Spleen (tissue), 11 donors: ENCODE results near the gene GNAT3. TPM values are rescaled to one million over a fixed set of nuclear protein-coding genes. Genes with fewer than 3 reads are reported as not detected.

Experiments used
- DNase-seq: peaks from one replicate; pipeline ENCODE4 v3.0.0-alpha.2; 2020
- H3K27ac ChIP-seq, 8 donors: fragments of 200-600 bp; sonication (generic) in 7 of 8; 1 replicate in 4 of 8; 2 replicates in 4 of 8; pipeline versions ENCODE4 v1.5.0 to v1.8.0; 2016 to 2021; ENCODE audit warnings: inconsistent platforms in 4 of 8, mild to moderate bottlenecking in 4 of 8, moderate library complexity in 1 of 8
- H3K27me3 ChIP-seq, 7 donors: fragments of 200-600 bp; sonication (generic) in 6 of 7; replicated peaks in 1 of 7; 1 replicate in 4 of 7; 2 replicates in 3 of 7; pipeline versions ENCODE4 v1.5.0 to v1.8.0; 2016 to 2021; ENCODE audit warnings: inconsistent platforms in 3 of 7, mild to moderate bottlenecking in 1 of 7
- H3K36me3 ChIP-seq, 6 donors: fragments of 200-600 bp; sonication (generic) in 5 of 6; 1 replicate in 4 of 6; 2 replicates in 2 of 6; pipeline versions ENCODE4 v1.5.0 to v1.8.0; 2016 to 2021; ENCODE audit warnings: inconsistent platforms in 2 of 6
- H3K4me1 ChIP-seq, 6 donors: fragments of 200-600 bp; sonication (generic) in 5 of 6; 1 replicate in 3 of 6; 2 replicates in 3 of 6; pipeline versions ENCODE4 v1.5.0 to v1.8.0; 2016 to 2021; ENCODE audit warnings: inconsistent platforms in 3 of 6
- H3K4me3 ChIP-seq, 8 donors: fragments of 200-600 bp; sonication (generic) in 7 of 8; 1 replicate in 4 of 8; 2 replicates in 4 of 8; pipeline versions ENCODE4 v1.5.0 to v1.8.0; 2016 to 2021; ENCODE audit warnings: inconsistent platforms in 4 of 8, mild to moderate bottlenecking in 4 of 8, moderate library complexity in 2 of 8
- H3K9me3 ChIP-seq, 8 donors: fragments of 200-600 bp; sonication (generic) in 7 of 8; 1 replicate in 4 of 8; 2 replicates in 4 of 8; pipeline versions ENCODE4 v1.5.0 to v1.8.0; 2016 to 2021; ENCODE audit warnings: inconsistent platforms in 4 of 8
- POLR2A ChIP-seq, 3 donors: fragments of 450-650 bp; IDR thresholded peaks; one replicate each; pipeline ENCODE4 v1.5.1; 2017; ENCODE audit warnings: antibody characterized with exemption in 3 of 3, mild to moderate bottlenecking in 1 of 3
- POLR2AphosphoS5 ChIP-seq, 3 donors: sonication (generic); formaldehyde crosslinking; IDR thresholded peaks; one replicate each; pipeline ENCODE4 v1.5.1; 2017; ENCODE audit warnings: antibody characterized with exemption in 3 of 3
- WGBS, 5 donors: extraction: QIAGEN DNeasy Blood & Tissue Kit in 3 of 5; methylation state at CpG; one replicate each; pipeline versions ENCODE4 v1.1.5 to v1.1.7; 2013 to 2018; 5-methylcytosine and 5-hydroxymethylcytosine counted together
- intact Hi-C: fragments of 100-400 bp; cut with DNase I; formaldehyde crosslinking; loops from one replicate; pipeline ENCODE4 v1.15.0; 2023; ENCODE audit warnings: low total_unique reads
- polyA plus RNA-seq, 3 donors: library from polyadenylated mRNA; stranded (reverse); fragments of 200-250 nt; gene quantifications; one replicate each; pipeline ENCODE4 v1.2.1, GENCODE V29; 2013
- total RNA-seq, 7 donors: library from RNA; depleted of rRNA in 3 of 7; stranded (reverse); fragments of >200 nt in 3 of 7; fragmentation: NEBNext Ultra II Directional in 4 of 7; extraction: Animal tissue kit (Norgen Biotek cat#: 25700) in 4 of 7; gene quantifications; one replicate each; pipeline versions ENCODE4 v1.1.0 to v1.2.1, GENCODE V29; 2016 to 2021
- TF ChIP-seq, protein P1 (sequence below), 11 experiments: fragments of 200-600 bp in 7 of 11; fragments of 450-650 bp in 4 of 11; sonication (generic) in 4 of 11; IDR thresholded peaks in 8 of 11; conservative IDR thresholded peaks in 3 of 11; 1 replicate in 7 of 11; 2 replicates in 4 of 11; pipeline versions ENCODE4 v1.4.0 to v1.8.0; 2016 to 2021; ENCODE audit warnings: antibody characterized with exemption in 11 of 11, inconsistent platforms in 4 of 11, mild to moderate bottlenecking in 1 of 11
- donor health status: healthy with polysubstance abuse.
- donor health status: DM: no; HTN: no; CAD: no; lungs with moderate emphysema.
- donor health status: DM: no; HTN: no; CAD: no.
- donor health status: Bipolar disorder and iron deficiency.
- donor health status: healthy.
- donor health status: DM: no; HTN: no; CAD: no.
- donor health status: DM: yes; HTN: yes; CAD: no.

The GNAT3 gene
- total and polyA plus RNA-seq, 10 donors: not detected

GRCh38 chr7:80417211-80417793 is 94.6 kb downstream of the GNAT3 start:
- TF ChIP-seq POLR2AphosphoS5 (IDR thresholded peaks at IDR 0.05): no peak
- TF ChIP-seq, protein P1, sequence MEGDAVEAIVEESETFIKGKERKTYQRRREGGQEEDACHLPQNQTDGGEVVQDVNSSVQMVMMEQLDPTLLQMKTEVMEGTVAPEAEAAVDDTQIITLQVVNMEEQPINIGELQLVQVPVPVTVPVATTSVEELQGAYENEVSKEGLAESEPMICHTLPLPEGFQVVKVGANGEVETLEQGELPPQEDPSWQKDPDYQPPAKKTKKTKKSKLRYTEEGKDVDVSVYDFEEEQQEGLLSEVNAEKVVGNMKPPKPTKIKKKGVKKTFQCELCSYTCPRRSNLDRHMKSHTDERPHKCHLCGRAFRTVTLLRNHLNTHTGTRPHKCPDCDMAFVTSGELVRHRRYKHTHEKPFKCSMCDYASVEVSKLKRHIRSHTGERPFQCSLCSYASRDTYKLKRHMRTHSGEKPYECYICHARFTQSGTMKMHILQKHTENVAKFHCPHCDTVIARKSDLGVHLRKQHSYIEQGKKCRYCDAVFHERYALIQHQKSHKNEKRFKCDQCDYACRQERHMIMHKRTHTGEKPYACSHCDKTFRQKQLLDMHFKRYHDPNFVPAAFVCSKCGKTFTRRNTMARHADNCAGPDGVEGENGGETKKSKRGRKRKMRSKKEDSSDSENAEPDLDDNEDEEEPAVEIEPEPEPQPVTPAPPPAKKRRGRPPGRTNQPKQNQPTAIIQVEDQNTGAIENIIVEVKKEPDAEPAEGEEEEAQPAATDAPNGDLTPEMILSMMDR (IDR thresholded peaks at IDR 0.05 in 8 of 11, conservative IDR thresholded peaks at IDR 0.05 in 3 of 11): no peak
- no peak for TF ChIP-seq POLR2A (IDR thresholded peaks at IDR 0.05)
- H3K9me3 ChIP-seq: peaks cover 0 to 4% (median 0%) of the 10 kb centered on the region in 8 donors
- H3K27ac ChIP-seq: no peak overlapping the region
- no peak for DNase-seq
- 84 to 93% (median 91%) methylated on average over 6 of the region's 6 CpGs for WGBS, 5 donors
- H3K36me3 ChIP-seq: no peaks in the 10 kb centered on the region
- intact Hi-C loops: no loop called here
- no peak overlapping the region for H3K4me3 ChIP-seq
- H3K4me1 ChIP-seq: no peaks in the 10 kb centered on the region
- no peaks in the 10 kb centered on the region for H3K27me3 ChIP-seq

DNA sequence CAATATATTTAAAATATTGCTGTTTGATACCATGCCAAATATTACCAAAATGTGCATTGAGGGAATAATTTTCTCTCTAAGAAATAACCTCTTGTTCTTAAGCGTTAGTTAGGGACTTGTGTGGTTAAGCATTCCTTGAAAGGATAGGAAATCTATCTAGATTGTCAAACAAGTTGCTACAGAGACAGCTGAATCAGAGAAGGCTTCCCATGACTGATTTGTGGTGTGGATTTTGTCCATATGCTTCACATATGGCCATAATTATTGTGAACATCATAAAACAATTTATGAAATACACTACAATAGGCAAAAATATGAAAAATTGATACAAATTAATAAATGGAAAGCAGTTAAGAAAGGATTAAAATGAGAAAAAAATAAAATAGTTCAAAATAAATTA is 96.3 kb downstream of the GNAT3 start:
- H3K27me3 ChIP-seq: no peaks in the 10 kb centered on the region
- DNase-seq: no peak
- H3K4me3 ChIP-seq: no peak overlapping the region
- no peak overlapping the region for H3K27ac ChIP-seq
- H3K9me3 ChIP-seq: no peaks in the 10 kb centered on the region
- intact Hi-C loops: no loop called here
- no peaks in the 10 kb centered on the region for H3K4me1 ChIP-seq
- TF ChIP-seq POLR2A (IDR thresholded peaks at IDR 0.05): no peak
- TF ChIP-seq, protein P1 (IDR thresholded peaks at IDR 0.05 in 8 of 11, conservative IDR thresholded peaks at IDR 0.05 in 3 of 11): no peak
- TF ChIP-seq POLR2AphosphoS5 (IDR thresholded peaks at IDR 0.05): no peak
- no peaks in the 10 kb centered on the region for H3K36me3 ChIP-seq
- 76 to 96% (median 81%) methylated on average over 1 of the region's 1 CpG for WGBS, 5 donors

- Histone ChIP-seq H3K27ac (no peak overlapping the region), H3K4me3 (no peak overlapping the region), H3K36me3 (no peaks in the 10 kb centered on the region), H3K9me3 (no peaks in the 10 kb centered on the region), H3K4me1 (no peaks in the 10 kb centered on the region), H3K27me3 (no peaks in the 10 kb centered on the region)
- intact Hi-C loops: no loop called here
- DNase-seq: no peak
- TF ChIP-seq POLR2AphosphoS5 (IDR thresholded peaks at IDR 0.05) (no peak), POLR2A (IDR thresholded peaks at IDR 0.05) (no peak)
- TF ChIP-seq, protein P1 (IDR thresholded peaks at IDR 0.05 in 8 of 11, conservative IDR thresholded peaks at IDR 0.05 in 3 of 11): no peak
- WGBS, 5 donors: 86 to 94% (median 93%) methylated on average over 3 of the region's 3 CpGs
Observed at GRCh38 chr7:80415114-80415513, 96.8 kb downstream of the GNAT3 start.

DNA sequence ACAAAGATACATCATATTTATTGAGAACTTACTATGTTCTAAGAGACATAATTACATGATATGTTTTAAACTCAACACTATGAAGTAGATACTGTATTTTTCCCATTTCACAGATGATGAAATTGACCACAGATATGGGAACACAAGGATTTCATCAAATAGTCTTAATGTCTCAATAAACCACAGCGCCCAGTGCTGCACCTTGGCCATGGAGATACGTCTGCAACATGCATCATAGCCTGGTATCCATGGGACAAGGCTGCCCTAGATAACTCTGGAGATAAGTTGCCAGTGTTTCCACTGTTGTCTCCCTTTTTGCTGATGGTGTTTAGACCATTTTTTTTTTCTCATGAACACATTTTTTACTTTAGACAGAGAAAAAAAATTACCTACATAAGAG is 97.5 kb downstream of the GNAT3 start:
- Histone ChIP-seq H3K27ac (no peak overlapping the region), H3K27me3 (no peaks in the 10 kb centered on the region), H3K4me1 (no peaks in the 10 kb centered on the region), H3K36me3 (no peaks in the 10 kb centered on the region), H3K4me3 (no peak overlapping the region), H3K9me3 (no peaks in the 10 kb centered on the region)
- TF ChIP-seq, protein P1 (IDR thresholded peaks at IDR 0.05 in 8 of 11, conservative IDR thresholded peaks at IDR 0.05 in 3 of 11): no peak
- TF ChIP-seq POLR2AphosphoS5 (IDR thresholded peaks at IDR 0.05) (no peak), POLR2A (IDR thresholded peaks at IDR 0.05) (no peak)
- WGBS, 5 donors: 44 to 88% (median 63%) methylated on average over 2 of the region's 2 CpGs
- DNase-seq: no peak
- intact Hi-C loops: no loop called here
